HG03571 (cell line): ENCODE results near the gene NARS2.

ENCODE experiments used
- ATAC-seq: cut with Tn5 transposase; IDR thresholded peaks from one replicate; pipeline ENCODE4 v1.9.1; 2021; ENCODE audit not compliant: unreplicated experiment

Gene NARS2

DNA sequence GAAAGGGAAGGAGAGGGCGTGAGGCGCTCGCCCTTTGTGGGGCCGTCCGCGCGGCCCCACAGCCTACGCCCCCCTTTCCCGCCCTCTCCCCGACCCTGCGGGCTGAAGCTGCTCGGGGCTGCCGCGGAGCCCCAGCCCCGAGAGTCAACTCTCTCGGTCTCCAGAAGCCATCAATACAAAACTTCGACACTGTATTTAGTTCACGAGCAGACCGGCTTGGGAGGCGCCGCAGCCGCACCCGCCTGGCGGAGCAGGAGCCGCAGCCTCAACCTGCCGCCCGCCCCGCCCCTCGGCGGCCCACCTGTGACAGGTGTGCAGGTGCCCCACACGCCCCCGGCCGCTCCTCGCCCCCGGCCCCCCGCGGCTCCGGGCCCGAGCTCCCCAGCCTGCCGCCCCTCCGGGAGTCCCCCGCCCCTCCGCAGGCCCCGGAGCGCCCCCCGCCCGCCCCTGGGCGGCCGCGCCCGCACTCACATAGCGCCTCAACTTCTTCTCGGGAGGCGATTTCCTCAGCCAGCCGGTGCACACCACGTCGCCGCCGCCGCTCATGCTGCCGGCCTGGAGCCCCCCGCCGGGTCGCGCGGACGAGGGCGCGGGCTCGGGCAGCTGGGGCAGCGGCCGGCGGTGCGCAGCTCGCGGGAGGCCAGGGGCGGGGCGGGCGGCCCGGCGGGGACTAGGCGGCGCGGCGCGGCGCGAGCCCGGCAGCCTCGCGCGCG, 157.3 kb downstream of the NARS2 start, which contains the start of gene GAB2:
Gene GAB2, minus strand, starts transcription at position 646 of the 713 bp plus-strand sequence. Its CDS starts 100 bp downstream, at position 546.
- ATAC-seq: peak; percentile 13

DNA sequence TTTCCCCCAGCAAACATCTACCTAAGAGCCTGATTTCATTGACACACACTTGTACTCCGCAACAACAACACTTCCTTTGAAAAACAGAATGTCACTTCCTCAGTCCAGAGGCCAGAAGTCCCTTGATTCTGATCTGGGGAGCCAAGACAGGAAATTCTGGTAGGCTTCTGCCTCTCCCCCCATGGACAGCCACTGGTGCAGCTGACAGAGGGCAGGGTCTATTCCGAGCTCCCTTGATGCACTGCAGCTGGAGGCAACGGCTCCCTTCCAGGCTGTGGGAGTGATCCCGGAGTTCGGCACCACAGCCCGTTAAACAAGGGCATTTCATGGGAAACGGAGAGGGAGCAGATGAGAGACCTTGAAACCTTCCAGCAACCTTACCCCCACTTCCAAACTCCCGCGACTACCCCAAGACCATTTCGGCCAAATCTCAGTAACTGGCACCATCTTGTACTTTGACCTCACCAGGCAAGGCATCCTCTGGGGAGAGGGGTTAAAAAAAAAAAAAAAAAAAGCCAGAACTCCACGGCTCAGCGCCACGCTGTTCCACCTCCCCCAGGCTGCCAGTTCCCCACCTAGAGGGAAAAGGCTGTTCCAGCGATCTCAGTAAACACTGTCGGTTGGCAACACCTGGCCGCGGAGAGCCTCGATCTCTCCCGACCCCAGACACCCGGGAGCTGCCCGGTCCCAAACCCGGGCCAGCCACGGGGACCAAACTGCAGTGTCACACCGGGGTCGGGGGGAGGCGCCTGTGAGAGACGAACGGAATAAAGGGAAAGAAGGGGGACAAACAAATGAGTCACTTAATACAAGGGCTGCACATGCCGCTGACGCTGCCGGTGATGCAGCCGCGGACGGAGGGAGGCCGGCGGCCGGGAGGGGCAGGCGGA, 158.1 kb downstream of the NARS2 start:
- peak; percentile 53 for ATAC-seq

DNA sequence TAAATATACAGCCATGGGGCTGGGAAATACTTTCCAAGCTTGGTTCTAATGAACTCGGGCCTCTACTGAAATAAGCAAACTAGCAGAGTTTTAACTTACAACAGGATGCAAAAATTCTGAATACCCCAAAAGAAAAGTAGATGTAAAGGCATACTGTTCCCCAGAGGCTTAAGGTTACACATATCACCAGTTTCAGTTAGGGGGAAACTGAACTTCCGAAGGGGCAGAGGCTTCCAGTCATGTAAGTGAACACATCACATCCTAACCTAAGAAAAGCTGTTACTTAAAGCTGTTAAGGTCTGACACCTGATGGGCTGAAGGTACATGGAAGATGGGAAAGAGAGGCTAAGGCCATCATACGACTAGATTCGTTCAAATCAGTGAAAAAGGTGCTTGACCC, 159.3 kb downstream of the NARS2 start:
- ATAC-seq: no peak

DNA sequence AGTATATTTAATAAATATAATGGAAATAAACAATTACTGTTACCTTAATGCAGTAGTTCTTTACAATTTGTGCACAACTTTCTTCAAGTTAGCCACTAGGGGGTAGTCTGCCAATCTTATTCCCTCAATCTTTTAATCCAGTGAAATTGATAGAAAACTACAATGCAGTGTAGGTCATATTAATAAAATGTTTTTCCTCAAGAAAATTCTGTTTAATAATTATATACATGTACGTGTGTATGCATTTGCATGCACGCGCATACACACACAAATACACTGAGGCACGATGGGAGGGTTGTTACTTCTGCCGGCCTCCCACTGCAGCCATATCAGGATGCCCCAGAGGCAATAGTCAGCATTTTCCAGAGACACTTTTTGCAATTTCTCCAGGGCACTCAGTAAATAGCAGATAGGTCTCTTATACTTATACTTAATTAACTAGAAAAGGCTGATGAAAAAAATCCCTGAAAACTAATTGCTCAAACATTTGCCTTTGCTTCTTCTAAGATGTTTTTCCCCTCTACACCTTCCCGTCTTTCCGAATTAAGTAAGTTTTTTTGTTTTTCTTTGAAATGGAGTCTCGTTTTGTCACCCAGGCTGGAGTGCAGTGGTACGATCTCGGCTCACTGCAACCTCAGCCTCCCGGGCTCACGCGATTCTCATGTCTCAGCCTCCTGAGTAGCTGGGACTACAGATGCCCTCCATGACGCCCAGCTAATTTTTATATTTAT, 160.2 kb downstream of the NARS2 start:
- no peak for ATAC-seq

DNA sequence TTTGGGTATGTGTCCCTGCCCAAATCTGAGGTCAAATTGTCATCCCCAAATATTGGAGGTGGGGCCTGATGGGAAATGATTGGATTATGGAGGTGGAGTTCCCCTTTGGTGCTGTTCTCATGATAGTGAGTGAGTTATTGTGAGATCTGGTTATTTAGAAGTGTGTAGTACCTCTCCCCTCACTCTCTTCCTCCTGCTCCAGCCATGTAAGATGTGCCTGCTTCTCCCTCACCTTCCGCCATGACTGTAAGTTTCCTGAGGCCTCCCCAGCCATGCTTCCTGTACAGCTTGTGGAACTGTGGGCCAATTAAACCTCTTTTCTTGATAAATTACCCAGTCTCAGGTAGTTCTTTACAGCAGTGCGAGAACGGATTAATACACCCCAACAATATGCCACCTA, 166.0 kb downstream of the NARS2 start:
- ATAC-seq: no peak

DNA sequence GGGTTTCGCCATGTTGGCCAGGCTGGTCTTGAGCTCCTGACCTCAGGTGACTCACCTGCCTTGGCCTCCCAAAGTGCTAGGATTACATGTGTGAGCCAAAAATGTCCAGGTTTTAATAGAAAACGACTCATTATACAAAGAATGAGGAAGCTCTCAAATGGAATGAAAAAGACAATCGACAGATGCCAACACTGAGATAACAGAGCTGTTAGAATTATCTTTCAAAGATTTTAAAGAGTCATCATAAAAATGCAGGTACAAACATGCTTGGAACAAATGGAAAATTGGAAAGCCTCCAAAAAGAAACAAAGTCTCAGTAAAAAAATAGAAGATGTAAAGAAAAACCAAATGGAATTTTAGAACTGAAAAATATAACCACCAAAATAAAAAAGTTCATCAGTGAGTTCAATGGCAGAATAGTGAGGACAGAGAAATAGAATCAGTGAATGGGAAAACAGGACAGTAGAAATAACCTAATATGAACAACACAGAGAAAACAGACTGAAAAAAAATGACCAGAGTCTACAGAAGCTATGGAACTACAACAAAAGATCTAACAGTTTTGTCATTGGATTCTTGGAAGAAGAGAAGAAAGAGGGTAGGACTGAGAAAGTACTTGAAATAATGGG, 168.0 kb downstream of the NARS2 start:
- ATAC-seq: no peak

DNA sequence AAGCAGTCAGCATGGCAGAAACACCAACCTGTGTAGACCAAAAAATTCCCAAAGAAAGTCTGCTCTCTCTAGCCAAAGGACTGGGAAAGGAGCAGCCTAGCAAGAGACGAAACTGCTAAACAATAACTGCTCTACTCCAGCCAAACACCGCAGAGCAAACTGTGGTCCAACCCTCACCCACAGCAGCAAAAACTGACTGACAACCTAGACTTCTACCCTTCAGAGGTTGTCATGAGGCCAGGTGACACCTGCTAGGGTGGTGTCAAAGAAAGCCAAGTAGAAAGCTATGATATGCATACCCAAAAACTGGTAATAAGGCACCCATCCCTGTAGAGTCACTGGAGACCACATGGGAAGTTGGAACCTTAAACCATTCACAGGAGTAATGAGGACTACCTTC, 168.9 kb downstream of the NARS2 start:
- no peak for ATAC-seq

DNA sequence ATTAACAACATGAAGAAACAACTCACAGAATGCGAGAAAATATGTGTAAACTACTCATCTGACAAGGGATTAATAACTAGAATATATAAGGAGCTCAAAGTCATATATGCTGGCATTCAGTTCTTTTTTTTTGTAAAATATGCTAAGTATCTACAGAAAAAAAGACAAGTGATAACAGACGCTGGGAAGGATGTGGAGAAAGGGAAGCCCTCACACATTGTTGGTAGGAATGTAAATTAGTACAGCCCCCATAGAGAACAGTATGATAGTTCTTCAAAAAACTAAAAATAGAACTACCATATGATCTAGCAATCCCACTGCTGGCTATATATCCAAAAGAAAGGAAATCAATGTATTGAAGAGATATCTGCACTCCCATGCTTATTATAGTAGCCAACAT, 170.9 kb downstream of the NARS2 start:
- no peak for ATAC-seq

DNA sequence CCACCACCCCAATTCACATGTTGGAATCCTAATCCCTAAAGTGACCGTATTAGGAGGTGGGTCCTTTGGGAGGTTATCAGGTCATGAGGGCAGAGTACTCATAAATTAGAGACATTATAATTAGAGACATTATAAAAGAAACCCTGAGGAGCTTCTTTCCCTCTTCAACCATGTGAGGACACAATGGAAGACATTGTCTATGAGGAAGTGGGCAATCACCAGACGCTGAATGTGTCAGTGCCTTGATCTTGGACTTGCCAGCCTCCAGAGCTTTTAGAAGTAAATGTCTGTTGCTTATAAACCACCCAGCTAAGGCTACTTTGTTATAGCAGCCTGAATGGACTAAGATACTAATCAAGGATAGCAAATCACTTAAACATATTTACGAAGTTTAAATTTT, 171.8 kb downstream of the NARS2 start:
- no peak for ATAC-seq

DNA sequence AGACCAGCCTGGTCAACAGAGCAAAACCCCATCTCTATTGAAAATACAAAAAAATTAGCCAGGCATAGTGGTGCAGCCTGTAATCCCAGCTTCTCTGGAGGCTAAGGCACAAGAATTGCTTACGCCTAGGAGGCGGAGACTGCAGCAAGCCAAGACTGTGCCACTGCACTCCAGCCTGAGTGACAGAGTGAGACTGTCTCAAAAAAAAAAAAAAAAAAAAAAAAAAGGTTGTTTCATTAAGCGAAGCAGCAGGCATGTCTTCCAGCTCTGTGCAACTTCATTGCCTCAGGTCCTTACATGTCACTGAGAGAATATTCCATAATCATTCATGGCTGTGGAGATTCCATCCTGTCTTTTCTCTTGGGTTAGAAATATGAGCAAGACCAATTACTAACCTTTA, 174.0 kb downstream of the NARS2 start:
- no peak for ATAC-seq

DNA sequence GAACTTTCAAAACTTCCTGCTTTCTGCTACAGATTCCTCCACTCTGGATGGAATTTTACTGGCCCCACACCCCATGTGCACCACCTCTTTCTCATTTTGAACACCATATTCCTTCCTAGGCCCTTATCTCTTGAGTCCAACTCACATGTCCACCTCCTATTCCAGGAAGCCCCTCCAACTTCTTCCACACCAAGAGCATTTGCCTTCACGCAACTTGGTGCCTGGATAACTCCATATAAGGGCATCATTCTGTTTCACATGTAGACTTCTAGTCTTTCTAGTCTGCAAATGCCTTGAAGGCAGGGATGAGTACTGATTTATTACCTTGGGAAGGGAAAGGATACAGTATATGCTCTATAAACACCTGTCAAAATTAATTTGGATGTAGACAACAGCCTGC, 174.5 kb downstream of the NARS2 start:
- ATAC-seq: no peak

DNA sequence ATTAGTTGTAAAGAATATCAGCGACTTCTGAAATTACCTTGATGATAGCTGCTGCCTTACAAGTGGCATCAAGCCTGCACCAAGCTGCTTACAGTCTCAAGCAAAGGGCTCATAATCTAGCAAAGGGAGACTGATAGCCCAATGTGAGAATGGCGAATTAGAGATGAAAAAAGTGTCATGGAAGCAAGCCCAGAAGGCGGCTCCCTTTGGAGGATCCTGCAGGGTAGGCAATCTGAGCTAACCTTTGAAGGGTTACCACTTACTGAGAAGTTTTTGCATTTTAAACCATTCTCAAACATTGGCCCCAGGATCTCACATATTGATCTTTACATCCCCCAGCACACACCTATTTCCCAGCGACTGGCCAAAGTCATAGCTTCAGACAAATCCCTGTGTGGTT, 175.5 kb downstream of the NARS2 start:
- no peak for ATAC-seq

DNA sequence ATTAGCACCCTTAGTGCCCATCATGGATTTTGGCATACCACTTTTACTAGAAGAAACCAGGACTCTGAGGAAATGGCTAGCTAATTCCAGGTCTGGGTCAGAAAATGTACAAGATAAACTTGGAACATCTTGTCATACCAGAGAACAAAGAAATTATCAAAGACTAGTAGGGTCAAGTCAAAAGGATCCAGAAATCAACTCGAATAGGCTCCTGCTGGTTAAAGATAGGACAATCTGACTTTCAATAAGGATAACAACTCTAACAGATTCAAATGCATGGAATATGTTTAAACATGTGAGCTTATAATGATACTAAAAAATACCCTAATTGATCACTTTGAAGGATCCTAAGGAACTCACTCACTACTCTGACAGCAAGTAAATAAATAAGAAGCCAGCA, 175.9 kb downstream of the NARS2 start:
- no peak for ATAC-seq

DNA sequence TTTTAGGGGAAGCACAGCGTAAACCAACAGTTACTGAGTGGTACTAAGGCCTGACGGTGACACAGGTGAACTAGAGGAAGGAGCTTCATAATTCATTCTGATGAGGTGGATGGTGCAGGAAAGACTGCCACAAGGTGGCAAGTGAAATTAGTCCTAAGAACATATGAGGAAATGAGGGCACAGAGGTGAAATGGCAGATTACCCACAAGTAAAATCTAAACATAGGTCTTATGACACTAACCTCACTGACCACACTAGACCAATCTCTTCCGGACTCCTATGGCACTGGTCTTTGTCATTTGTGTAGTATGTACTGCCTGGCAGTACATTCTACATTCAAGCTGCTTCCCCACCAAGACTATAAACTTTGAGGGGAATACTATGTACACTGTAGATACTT, 177.3 kb downstream of the NARS2 start:
- no peak for ATAC-seq

DNA sequence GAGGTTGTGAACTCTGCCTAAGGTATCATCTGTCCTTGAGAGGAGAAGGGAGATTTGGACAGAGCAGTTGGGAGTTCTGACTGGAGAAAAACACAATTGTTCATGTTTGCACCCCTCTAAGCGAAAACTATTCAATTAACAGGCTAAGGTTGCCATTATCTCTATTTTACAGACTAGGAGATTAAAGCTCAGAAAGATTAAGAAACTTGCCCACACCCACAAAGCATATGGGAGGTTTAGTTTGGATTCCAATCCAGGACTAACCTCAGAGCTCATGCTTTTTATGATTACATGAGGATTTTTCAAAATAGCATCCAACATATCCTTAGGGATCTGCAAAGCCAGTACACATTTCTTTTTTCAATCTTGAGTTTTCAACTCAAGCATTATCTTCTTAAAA, 179.1 kb downstream of the NARS2 start:
- ATAC-seq: no peak

DNA sequence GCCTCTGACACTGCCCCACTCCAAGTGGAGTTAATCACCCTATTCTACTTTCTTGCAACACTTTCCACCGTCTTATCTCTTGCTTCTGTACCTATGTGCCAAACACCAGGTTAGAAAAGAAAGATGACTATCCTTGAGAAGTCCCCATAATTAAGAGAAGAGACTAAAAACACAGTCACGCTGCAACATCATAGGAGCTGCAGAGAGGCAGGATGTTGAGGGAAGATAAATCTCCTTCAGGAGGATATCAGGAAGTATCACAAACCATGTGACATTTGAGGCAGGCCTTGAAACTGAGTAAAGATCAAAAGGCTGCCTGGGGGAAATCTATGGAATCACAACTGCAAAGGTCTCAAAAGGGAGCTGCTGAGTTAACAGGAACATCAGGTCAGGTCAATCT, 181.8 kb downstream of the NARS2 start:
- ATAC-seq: no peak

DNA sequence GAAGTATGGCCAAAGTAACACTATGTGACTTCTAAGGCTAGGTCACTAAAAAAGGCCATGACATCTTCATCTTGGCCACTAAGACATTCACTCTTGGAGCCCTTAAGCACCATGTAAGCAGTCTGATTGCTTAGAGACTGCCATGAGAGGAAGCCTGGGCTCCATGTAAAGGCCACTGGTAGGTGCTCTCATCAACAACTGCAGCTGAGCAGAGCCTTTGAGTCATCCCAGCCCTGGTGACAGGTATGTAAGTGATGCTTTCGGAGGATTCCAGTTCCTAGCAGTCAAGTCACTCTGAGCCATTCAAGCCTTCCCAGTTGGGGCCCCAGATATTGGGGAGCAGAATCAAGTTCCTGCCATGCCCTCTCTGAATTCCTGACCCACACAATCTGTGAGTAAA, 183.2 kb downstream of the NARS2 start:
- no peak for ATAC-seq

DNA sequence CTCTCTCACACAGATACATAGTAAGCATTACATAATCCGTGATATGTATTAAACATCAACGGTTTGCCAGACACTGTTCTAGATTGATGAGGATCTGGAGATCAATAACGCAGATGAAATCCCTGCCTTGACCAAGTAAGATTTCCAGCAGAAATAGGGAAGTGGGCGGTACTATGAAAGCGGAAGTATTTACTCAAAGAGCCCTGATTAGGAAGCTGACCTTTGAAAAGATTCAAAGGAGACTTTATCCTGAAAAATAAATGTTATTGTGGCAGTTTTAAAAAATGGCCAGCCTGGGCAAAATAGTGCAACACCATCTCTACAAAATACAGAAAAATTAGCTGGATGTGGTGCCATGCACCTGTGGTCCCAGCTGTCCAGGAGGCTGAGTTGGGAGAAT, 183.9 kb downstream of the NARS2 start:
- ATAC-seq: no peak

DNA sequence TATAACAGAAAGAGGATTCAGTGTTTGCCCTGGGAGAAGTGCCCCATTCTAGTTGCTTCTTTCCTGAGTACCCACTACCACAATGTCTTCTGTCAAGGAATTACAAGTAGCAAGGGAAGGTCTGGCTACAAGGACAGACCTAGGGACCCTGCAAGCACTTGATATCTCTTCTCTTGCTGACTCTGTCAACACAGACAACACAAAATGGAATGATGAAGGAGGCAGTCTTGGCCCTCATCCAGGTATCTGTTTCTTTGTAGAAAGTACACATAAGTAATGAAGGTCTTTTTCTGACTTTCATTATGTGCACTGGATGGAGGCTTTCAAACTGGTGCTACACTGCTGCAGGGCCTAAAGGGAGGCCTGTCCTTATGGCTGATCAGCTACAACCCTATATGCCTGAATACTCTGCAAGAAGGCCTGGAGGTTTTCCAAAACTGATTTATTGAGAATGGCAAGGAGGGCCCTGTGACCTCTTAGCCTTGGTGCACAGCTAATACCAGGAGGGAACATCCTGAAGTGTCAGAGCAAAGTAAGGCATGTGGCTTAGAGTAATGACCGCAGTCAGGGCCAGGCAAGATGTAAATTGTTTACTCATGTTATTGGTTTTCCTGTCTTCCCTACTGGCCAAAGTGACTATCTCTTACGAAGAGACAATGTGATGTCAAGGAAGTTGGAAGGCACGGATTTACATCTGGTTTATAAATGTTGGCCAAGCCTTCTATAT, 188.3 kb downstream of the NARS2 start:
- ATAC-seq: no peak
